Activated T-helper 2 cell treated with anti-CD3 and anti-CD28 coated beads, Interferon-gamma antibody, Interleukin-2, Interleukin-4, amounts not matched to agents 10 μg/mL and 5 μg/mL and 100 μg/mL, durations not matched to agents 14 hours and 24 hours and 36 hours (primary cell): ENCODE results near the gene PEA15. TPM values are rescaled to one million over a fixed set of nuclear protein-coding genes. Genes with fewer than 3 reads are reported as not detected.

Experiments used
- DNase-seq: peaks from one replicate; pipeline ENCODE4 v3.0.0; 2021; ENCODE audit warnings: low spot score
- H3K27ac Mint-ChIP-seq: one replicate; pipeline ENCODE4 v1.8.0; 2021; ENCODE audit warnings: mixed read lengths
- H3K27me3 Mint-ChIP-seq: one replicate; pipeline ENCODE4 v1.8.0; 2021; ENCODE audit warnings: low read depth, mixed read lengths
- H3K36me3 Mint-ChIP-seq: one replicate; pipeline ENCODE4 v1.8.0; 2021; ENCODE audit warnings: low read depth, mixed read lengths
- H3K4me1 Mint-ChIP-seq: one replicate; pipeline ENCODE4 v1.8.0; 2021; ENCODE audit warnings: low read depth, mixed read lengths
- H3K4me3 Mint-ChIP-seq: one replicate; pipeline ENCODE4 v1.8.0; 2021; ENCODE audit warnings: low read depth, mild to moderate bottlenecking, moderate library complexity, mixed read lengths
- H3K9me3 Mint-ChIP-seq: one replicate; pipeline ENCODE4 v1.8.0; 2021; ENCODE audit warnings: mixed read lengths
- intact Hi-C: fragments of 100-400 bp; cut with micrococcal nuclease; formaldehyde crosslinking; loops from one replicate; pipeline ENCODE4 v1.15.1; 2023
- total RNA-seq: library from RNA; stranded (reverse); gene quantifications from 2 replicates; pipeline ENCODE4 v1.2.3, GENCODE V29; 2022

Gene PEA15
- total RNA-seq, 1 donor from 2014 or later: 61.7 TPM

GRCh38 chr1:160260406-160261382 lies 55.5 kb downstream of the PEA15 start:
- intact Hi-C loops: loop anchor here (2.0 to 5.0 kb wide), 3 partner anchors 56 to 1248 kb away; partner anchors contain the start of gene PEA15
- H3K27me3 Mint-ChIP-seq: no peaks in the 10 kb centered on the region
- peak overlapping the region; percentile 98 for H3K4me3 Mint-ChIP-seq
- peak overlapping the region; percentile 99 for H3K27ac Mint-ChIP-seq
- H3K9me3 Mint-ChIP-seq: no peaks in the 10 kb centered on the region
- H3K4me1 Mint-ChIP-seq: peaks cover 39% of the 10 kb centered on the region
- peaks cover 33% of the 10 kb centered on the region for H3K36me3 Mint-ChIP-seq
- no peak for DNase-seq

GRCh38 chr1:160261556-160261892 lies 56.3 kb downstream of the PEA15 start:
- Mint-ChIP-seq H3K4me3 (peak overlapping the region; percentile 98), H3K36me3 (peaks cover 33% of the 10 kb centered on the region)
- intact Hi-C loops: loop anchor here (2.0 to 5.0 kb wide), 3 partner anchors 57 to 1249 kb away; partner anchors contain the start of gene PEA15

GRCh38 chr1:160261893-160262794 lies 57.0 kb downstream of the PEA15 start, which contains the start of gene DCAF8:
Gene DCAF8 (minus strand): TSS chr1:160262549. CDS start chr1:160244008, 18,541 bp downstream.
- intact Hi-C loops: loop anchor here (2.0 to 5.0 kb wide), 5 partner anchors 57 to 1250 kb away; partner anchors contain the start of genes IGSF8, PEA15 and TAGLN2
- H3K4me3 Mint-ChIP-seq: peak within 1 kb of the TSS; percentile 98
- DNase-seq: peak; percentile 98
- H3K9me3 Mint-ChIP-seq: no peaks in the 10 kb centered on the region
- peaks cover 36% of the 10 kb centered on the region for H3K4me1 Mint-ChIP-seq
- H3K27me3 Mint-ChIP-seq: no peaks in the 10 kb centered on the region
- peaks cover 33% of the 10 kb centered on the region for H3K36me3 Mint-ChIP-seq
- H3K27ac Mint-ChIP-seq: peak within 1 kb of the TSS; percentile 99

More at GRCh38 chr1:160261556-160261892, 56.3 kb downstream of the PEA15 start:
- Mint-ChIP-seq H3K27ac (peak overlapping the region; percentile 99), H3K9me3 (no peaks in the 10 kb centered on the region), H3K27me3 (no peaks in the 10 kb centered on the region), H3K4me1 (peaks cover 39% of the 10 kb centered on the region)
- DNase-seq: peak; percentile 68

- intact Hi-C loops: loop anchor here (5.0 kb wide), 2 partner anchors 302 to 1253 kb away; no protein-coding TSS in a partner anchor
- Mint-ChIP-seq H3K9me3 (no peaks in the 10 kb centered on the region), H3K4me3 (no peak overlapping the region), H3K27ac (no peak overlapping the region), H3K27me3 (no peaks in the 10 kb centered on the region), H3K4me1 (peaks cover 23% of the 10 kb centered on the region), H3K36me3 (peaks cover 14% of the 10 kb centered on the region)
- no peak for DNase-seq
Measured at GRCh38 chr1:160264795-160265307, 59.7 kb downstream of the PEA15 start.

Other genes starting within 250 kb of the PEA15 start
- 6.7 and 7.1 TPM in 2 replicates for gene PIGM, start 173.4 kb upstream of the PEA15 start, total RNA-seq
- gene KCNJ10, start 135.2 kb upstream of the PEA15 start, total RNA-seq: 0.11 TPM in 1 of 2 replicates, not detected in the other
- not detected in 2 replicates for gene KCNJ9, start 123.8 kb upstream of the PEA15 start, total RNA-seq
- 34.1 and 35.0 TPM in 2 replicates for gene IGSF8, start 106.8 kb upstream of the PEA15 start, total RNA-seq
- gene ATP1A2, start 89.6 kb upstream of the PEA15 start, total RNA-seq: not detected in 2 replicates
- 0.41 and 0.55 TPM in 2 replicates for gene ATP1A4, start 53.8 kb upstream of the PEA15 start, total RNA-seq
- gene CASQ1, start 14.8 kb upstream of the PEA15 start, total RNA-seq: 0.30 and 0.37 TPM in 2 replicates
- 132 and 143 TPM in 2 replicates for gene DCAF8, start 57.2 kb downstream of the PEA15 start, total RNA-seq
- 60.9 and 68.5 TPM in 2 replicates for gene PEX19, start 79.7 kb downstream of the PEA15 start, total RNA-seq
- gene COPA, start 137.9 kb downstream of the PEA15 start, total RNA-seq: 153 and 154 TPM in 2 replicates
- 65.3 and 72.4 TPM in 2 replicates for gene NCSTN, start 138.0 kb downstream of the PEA15 start, total RNA-seq
- gene NHLH1, start 161.7 kb downstream of the PEA15 start, total RNA-seq: 0.30 and 0.32 TPM in 2 replicates
- not detected in 2 replicates for gene VANGL2, start 195.2 kb downstream of the PEA15 start, total RNA-seq